Gastroesophageal sphincter (tissue), 4 donors: ENCODE measurements around the gene CD79B. TPM values are rescaled to one million over a fixed set of nuclear protein-coding genes. Genes with fewer than 3 reads are reported as not detected.

Experiments used
- ATAC-seq: fragments of 150-250 bp; one replicate; pipeline ENCODE4 v1.9.1; 2016; ENCODE audit warnings: mild to moderate bottlenecking, moderate library complexity
- H3K27ac ChIP-seq, 4 donors: fragments of 200-600 bp; sonication (generic) in 3 of 4; 1 replicate in 3 of 4; 2 replicates in 1 of 4; pipeline ENCODE4 v1.5.1; 2016 to 2019
- H3K27me3 ChIP-seq: fragments of 200-600 bp; sonication (generic); one replicate; pipeline ENCODE4 v1.5.1; 2019
- H3K36me3 ChIP-seq, 2 donors: fragments of 200-600 bp; sonication (generic); one replicate each; pipeline ENCODE4 v1.5.1; 2019; ENCODE audit warnings: control low read depth in 1 of 2
- H3K4me1 ChIP-seq, 3 donors: fragments of 200-600 bp; sonication (generic); 1 replicate in 2 of 3; 2 replicates in 1 of 3; pipeline ENCODE4 v1.5.1; 2016 to 2019; ENCODE audit warnings: control low read depth in 2 of 3
- H3K4me3 ChIP-seq, 2 donors: fragments of 200-600 bp; sonication (generic); one replicate each; pipeline ENCODE4 v1.5.1; 2019; ENCODE audit warnings: mild to moderate bottlenecking in 1 of 2, moderate library complexity in 1 of 2
- H3K9me3 ChIP-seq, 3 donors: fragments of 200-600 bp; sonication (generic); one replicate each; pipeline ENCODE4 v1.5.1; 2017 to 2019; ENCODE audit warnings: control low read depth in 2 of 3
- CTCF ChIP-seq, 4 experiments: fragments of 200-600 bp in 2 of 4; fragments of 450-650 bp in 2 of 4; sonication (generic) in 1 of 4; IDR thresholded peaks; one replicate each; pipeline ENCODE4 v1.5.1; 2017 to 2019; ENCODE audit warnings: antibody characterized with exemption in 4 of 4, mild to moderate bottlenecking in 2 of 4, moderate library complexity in 2 of 4
- EP300 ChIP-seq: sonication (generic); formaldehyde crosslinking; IDR thresholded peaks from one replicate; pipeline ENCODE4 v1.6.1; 2017; ENCODE audit warnings: antibody characterized with exemption, mild to moderate bottlenecking
- POLR2A ChIP-seq, 2 donors: fragments of 450-650 bp; IDR thresholded peaks; one replicate each; pipeline ENCODE4 v1.6.1; 2017; ENCODE audit warnings: antibody characterized with exemption in 2 of 2, mild to moderate bottlenecking in 2 of 2, moderate library complexity in 1 of 2
- POLR2AphosphoS5 ChIP-seq: sonication (generic); formaldehyde crosslinking; IDR thresholded peaks from one replicate; pipeline ENCODE4 v1.6.1; 2017; ENCODE audit warnings: antibody characterized with exemption
- WGBS, 2 donors: methylation state at CpG; one replicate each; pipeline ENCODE4 v1.1.5; 2018; ENCODE audit warnings: low coverage in 1 of 2; 5-methylcytosine and 5-hydroxymethylcytosine counted together
- total RNA-seq, 4 donors: library from RNA; depleted of rRNA; stranded (reverse); fragments of >200 nt; gene quantifications; one replicate each; pipeline ENCODE4 v1.1.0, GENCODE V29; 2016

The CD79B gene
- total RNA-seq, 4 donors from 2014 or later, result 2.0 to 5.9 (median 3.3) TPM; not detected in 1

- no peak overlapping the region for H3K4me3 ChIP-seq
- no peak for TF ChIP-seq CTCF (IDR thresholded peaks at IDR 0.05)
- no peak for TF ChIP-seq EP300
- no peak for TF ChIP-seq POLR2A (IDR thresholded peaks at IDR 0.05)
- TF ChIP-seq POLR2AphosphoS5, result no peak
- WGBS, 2 donors, result 80 to 100% methylated on average over 1 to 2 of the region's 4 CpGs
- H3K27ac ChIP-seq, result no peak overlapping the region
- peaks cover 0 to 4% (median 0%) of the 10 kb centered on the region in 3 donors for H3K4me1 ChIP-seq
- H3K36me3 ChIP-seq, result no peaks in the 10 kb centered on the region
- peaks cover 15% of the 10 kb centered on the region for H3K27me3 ChIP-seq
- no peak for ATAC-seq
- no peaks in the 10 kb centered on the region for H3K9me3 ChIP-seq
Observed at GRCh38 chr17:63955791-63956190, 23.7 kb upstream of the CD79B start.

- H3K27ac ChIP-seq, result no peak overlapping the region
- ATAC-seq, result no peak
- H3K4me1 ChIP-seq, result no peaks in the 10 kb centered on the region
- TF ChIP-seq POLR2AphosphoS5, result no peak
- no peak for TF ChIP-seq CTCF (IDR thresholded peaks at IDR 0.05)
- no peak for TF ChIP-seq POLR2A (IDR thresholded peaks at IDR 0.05)
- no peak for TF ChIP-seq EP300
- peaks cover 21% of the 10 kb centered on the region for H3K27me3 ChIP-seq
- no peaks in the 10 kb centered on the region for H3K36me3 ChIP-seq
- H3K9me3 ChIP-seq, result no peaks in the 10 kb centered on the region
- WGBS, 2 donors, result 60 to 100% methylated on average over 2 to 4 of the region's 11 CpGs
- H3K4me3 ChIP-seq, result no peak overlapping the region
Observed at GRCh38 chr17:63955232-63955631, 23.1 kb upstream of the CD79B start.

- Histone ChIP-seq H3K27ac (no peak overlapping the region), H3K4me1 (no peaks in the 10 kb centered on the region), H3K27me3 (peaks cover 28% of the 10 kb centered on the region), H3K9me3 (no peaks in the 10 kb centered on the region), H3K4me3 (no peak overlapping the region), H3K36me3 (no peaks in the 10 kb centered on the region)
- 68% methylated on average over 11 of the region's 11 CpGs; no CpG with 5 or more reads in 1 of the 2 donors for WGBS, 2 donors
- ATAC-seq, result no peak
- TF ChIP-seq CTCF (IDR thresholded peaks at IDR 0.05), result no peak
- TF ChIP-seq EP300, result no peak
- no peak for TF ChIP-seq POLR2AphosphoS5
- no peak for TF ChIP-seq POLR2A (IDR thresholded peaks at IDR 0.05)
Observed at GRCh38 chr17:63954402-63955063, 22.4 kb upstream of the CD79B start.

- Histone ChIP-seq H3K4me1 (no peaks in the 10 kb centered on the region), H3K27ac (no peak overlapping the region), H3K4me3 (no peak overlapping the region), H3K27me3 (peaks cover 51% of the 10 kb centered on the region), H3K36me3 (no peaks in the 10 kb centered on the region), H3K9me3 (no peaks in the 10 kb centered on the region)
- no peak for ATAC-seq
- no peak for TF ChIP-seq POLR2AphosphoS5
- TF ChIP-seq CTCF (IDR thresholded peaks at IDR 0.05), result no peak
- TF ChIP-seq EP300, result no peak
- TF ChIP-seq POLR2A (IDR thresholded peaks at IDR 0.05), result no peak
- WGBS, 2 donors, result 83 to 89% methylated on average over 6 to 7 of the region's 29 CpGs
Observed at GRCh38 chr17:63950940-63951907, 19.1 kb upstream of the CD79B start.
